Chondrocyte (in vitro differentiated cells): ENCODE data around the gene DTNA. TPM values are rescaled to one million over a fixed set of nuclear protein-coding genes. Genes with fewer than 3 reads are reported as not detected.

Experiments used
- DNase-seq: peaks from one replicate; pipeline ENCODE4 v3.0.0; 2021; ENCODE audit warnings: mixed read lengths, low spot score
- H3K27ac Mint-ChIP-seq: one replicate; pipeline ENCODE4 v1.8.0; 2021; ENCODE audit warnings: mild to moderate bottlenecking, moderate library complexity, mixed read lengths; ENCODE audit not compliant: unreplicated experiment
- H3K27me3 Mint-ChIP-seq: 2 replicates; pipeline ENCODE4 v1.8.0; 2021; ENCODE audit warnings: low read depth, mixed read lengths
- H3K36me3 Mint-ChIP-seq: 2 replicates; pipeline ENCODE4 v1.8.0; 2021; ENCODE audit warnings: low read depth, mixed read lengths
- H3K4me1 Mint-ChIP-seq: 2 replicates; pipeline ENCODE4 v1.8.0; 2021; ENCODE audit warnings: low read depth, mild to moderate bottlenecking, mixed read lengths
- H3K4me3 Mint-ChIP-seq: one replicate; pipeline ENCODE4 v1.8.0; 2021; ENCODE audit warnings: mild to moderate bottlenecking, moderate library complexity, mixed read lengths; ENCODE audit not compliant: unreplicated experiment
- H3K9me3 Mint-ChIP-seq: 2 replicates; pipeline ENCODE4 v1.8.0; 2021; ENCODE audit warnings: low read depth, mixed read lengths
- total RNA-seq: library from RNA; stranded (reverse); gene quantifications from 3 replicates; pipeline ENCODE4 v1.2.1, GENCODE V29; 2021
- TF ChIP-seq, protein P1 (sequence below): fragments of 200-600 bp; sonication (generic); IDR thresholded peaks from 2 replicates; pipeline ENCODE4 v1.5.0; 2021; ENCODE audit warnings: antibody characterized with exemption, mild to moderate bottlenecking, moderate library complexity

DTNA gene
- total RNA-seq, 1 donor from 2014 or later = 3.7 TPM

- DNase-seq = no peak
- TF ChIP-seq, protein P1, sequence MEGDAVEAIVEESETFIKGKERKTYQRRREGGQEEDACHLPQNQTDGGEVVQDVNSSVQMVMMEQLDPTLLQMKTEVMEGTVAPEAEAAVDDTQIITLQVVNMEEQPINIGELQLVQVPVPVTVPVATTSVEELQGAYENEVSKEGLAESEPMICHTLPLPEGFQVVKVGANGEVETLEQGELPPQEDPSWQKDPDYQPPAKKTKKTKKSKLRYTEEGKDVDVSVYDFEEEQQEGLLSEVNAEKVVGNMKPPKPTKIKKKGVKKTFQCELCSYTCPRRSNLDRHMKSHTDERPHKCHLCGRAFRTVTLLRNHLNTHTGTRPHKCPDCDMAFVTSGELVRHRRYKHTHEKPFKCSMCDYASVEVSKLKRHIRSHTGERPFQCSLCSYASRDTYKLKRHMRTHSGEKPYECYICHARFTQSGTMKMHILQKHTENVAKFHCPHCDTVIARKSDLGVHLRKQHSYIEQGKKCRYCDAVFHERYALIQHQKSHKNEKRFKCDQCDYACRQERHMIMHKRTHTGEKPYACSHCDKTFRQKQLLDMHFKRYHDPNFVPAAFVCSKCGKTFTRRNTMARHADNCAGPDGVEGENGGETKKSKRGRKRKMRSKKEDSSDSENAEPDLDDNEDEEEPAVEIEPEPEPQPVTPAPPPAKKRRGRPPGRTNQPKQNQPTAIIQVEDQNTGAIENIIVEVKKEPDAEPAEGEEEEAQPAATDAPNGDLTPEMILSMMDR = no peak
- Mint-ChIP-seq H3K27ac (no peak overlapping the region), H3K4me1 (peaks cover 3% of the 10 kb centered on the region), H3K4me3 (no peak overlapping the region), H3K36me3 (no peaks in the 10 kb centered on the region), H3K9me3 (no peaks in the 10 kb centered on the region), H3K27me3 (no peaks in the 10 kb centered on the region)
These were observed 39.6 kb downstream of the DTNA start for GRCh38 chr18:34749721-34750120.

DNA sequence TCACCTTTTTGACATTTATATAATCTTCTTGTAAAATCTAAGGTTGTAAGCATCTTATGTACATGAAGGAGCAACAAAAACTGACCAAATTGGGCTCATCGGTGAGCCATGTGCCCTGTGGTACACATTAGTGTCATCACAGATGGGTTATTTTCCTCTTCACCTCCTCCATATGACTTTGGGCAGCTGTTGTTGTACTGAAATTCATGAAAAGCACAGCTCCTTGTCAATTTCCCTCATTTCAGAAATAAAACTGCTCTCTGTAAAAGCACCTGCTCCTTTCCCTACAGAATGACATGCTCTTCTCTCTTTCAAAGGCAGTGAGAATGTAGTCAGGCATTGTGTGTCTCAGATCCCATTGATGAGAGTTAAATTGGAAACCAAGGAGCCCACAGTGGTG lies 42.0 kb downstream of the DTNA start:
- Mint-ChIP-seq H3K27ac (no peak overlapping the region), H3K9me3 (no peaks in the 10 kb centered on the region), H3K27me3 (no peaks in the 10 kb centered on the region), H3K4me3 (no peak overlapping the region), H3K36me3 (no peaks in the 10 kb centered on the region), H3K4me1 (peaks cover 3% of the 10 kb centered on the region)
- TF ChIP-seq, protein P1 = no peak
- DNase-seq = no peak

- peaks cover 2% of the 10 kb centered on the region for H3K36me3 Mint-ChIP-seq
- TF ChIP-seq, protein P1 = no peak
- DNase-seq = no peak
- H3K4me1 Mint-ChIP-seq = peaks cover 3% of the 10 kb centered on the region
- no peak overlapping the region for H3K27ac Mint-ChIP-seq
- H3K27me3 Mint-ChIP-seq = no peaks in the 10 kb centered on the region
- H3K4me3 Mint-ChIP-seq = no peak overlapping the region
- peaks cover 3% of the 10 kb centered on the region for H3K9me3 Mint-ChIP-seq
These were observed 44.2 kb downstream of the DTNA start for GRCh38 chr18:34754300-34754699.

GRCh38 chr18:34757666-34758065 lies 47.6 kb downstream of the DTNA start:
- peaks cover 3% of the 10 kb centered on the region for H3K9me3 Mint-ChIP-seq
- H3K27me3 Mint-ChIP-seq = no peaks in the 10 kb centered on the region
- H3K4me3 Mint-ChIP-seq = no peak overlapping the region
- no peak overlapping the region for H3K27ac Mint-ChIP-seq
- TF ChIP-seq, protein P1 = no peak
- H3K4me1 Mint-ChIP-seq = no peaks in the 10 kb centered on the region
- peaks cover 2% of the 10 kb centered on the region for H3K36me3 Mint-ChIP-seq
- no peak for DNase-seq

- H3K27me3 Mint-ChIP-seq = no peaks in the 10 kb centered on the region
- H3K4me3 Mint-ChIP-seq = no peak overlapping the region
- H3K9me3 Mint-ChIP-seq = peaks cover 3% of the 10 kb centered on the region
- H3K27ac Mint-ChIP-seq = no peak overlapping the region
- no peak for DNase-seq
- no peaks in the 10 kb centered on the region for H3K4me1 Mint-ChIP-seq
- TF ChIP-seq, protein P1 = no peak
- peaks cover 2% of the 10 kb centered on the region for H3K36me3 Mint-ChIP-seq
These were observed 48.4 kb downstream of the DTNA start for GRCh38 chr18:34758378-34758948.
